ENCODE measurements around the gene TLNRD1.
A peak's percentile ranks its signal among the peaks of the same experiment; 100 is the strongest.

The TLNRD1 gene

DNA sequence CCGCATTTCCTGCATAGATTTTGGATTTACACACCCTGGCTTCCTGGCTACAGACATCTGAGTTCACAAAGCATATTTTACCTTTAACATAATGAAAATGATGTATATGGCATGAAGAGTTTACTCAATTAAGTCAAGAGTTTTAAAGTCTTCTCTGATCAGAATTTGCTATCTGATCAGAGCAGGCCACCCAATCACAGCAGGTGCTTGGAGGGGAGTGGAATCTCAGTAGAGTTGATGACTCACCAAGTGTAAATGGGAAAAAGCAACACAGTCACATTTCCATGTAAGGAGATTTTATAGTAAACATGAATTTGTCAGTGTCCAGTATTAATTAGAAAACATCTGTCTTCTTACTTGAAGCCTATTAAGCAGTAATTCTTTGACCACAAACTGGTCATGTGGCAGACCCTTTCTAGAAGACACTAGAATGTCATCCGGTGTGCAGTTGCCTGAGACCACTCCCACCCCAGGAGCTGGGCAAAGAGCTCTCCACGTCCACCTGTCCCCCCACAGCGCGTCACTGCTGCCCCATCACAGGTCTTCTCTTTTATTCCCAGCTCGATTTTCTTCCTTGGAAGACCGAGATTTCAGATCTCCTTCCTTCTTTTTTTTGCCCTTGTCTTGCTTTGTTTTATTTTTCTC is 21.9 kb upstream of the TLNRD1 start:
- DNase-seq = no peak

DNA sequence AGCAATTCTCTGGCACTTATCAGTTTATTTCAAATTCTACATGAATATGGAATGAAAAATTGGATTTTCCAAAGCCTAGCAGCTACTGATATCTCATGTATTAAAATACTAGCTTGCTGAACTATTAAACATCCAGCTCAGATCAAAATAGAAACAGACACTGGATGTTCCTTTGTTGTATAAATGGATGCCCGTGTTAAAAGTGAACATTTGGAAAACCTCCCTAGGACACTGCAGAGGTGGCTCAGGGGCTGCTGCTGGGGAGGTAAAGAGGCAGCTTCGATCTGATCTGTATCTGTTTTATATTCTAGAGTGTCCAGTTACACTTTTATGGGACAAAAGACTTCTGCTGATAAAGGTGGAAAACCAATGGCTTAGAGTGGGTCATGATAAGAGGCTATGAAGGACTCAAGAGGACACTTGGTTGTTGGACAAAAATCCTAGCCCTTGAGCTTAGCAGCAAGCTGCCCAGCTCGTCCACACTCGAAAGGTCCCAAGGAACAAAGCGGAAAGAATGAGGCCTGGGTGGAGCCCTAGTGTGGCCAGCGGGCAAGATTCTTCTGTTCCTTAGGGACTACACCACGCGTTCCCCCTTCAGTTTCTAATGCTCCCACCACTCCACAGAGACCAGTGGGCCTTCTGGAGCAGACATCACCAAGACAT is 21.1 kb upstream of the TLNRD1 start:
- no peak for DNase-seq

DNA sequence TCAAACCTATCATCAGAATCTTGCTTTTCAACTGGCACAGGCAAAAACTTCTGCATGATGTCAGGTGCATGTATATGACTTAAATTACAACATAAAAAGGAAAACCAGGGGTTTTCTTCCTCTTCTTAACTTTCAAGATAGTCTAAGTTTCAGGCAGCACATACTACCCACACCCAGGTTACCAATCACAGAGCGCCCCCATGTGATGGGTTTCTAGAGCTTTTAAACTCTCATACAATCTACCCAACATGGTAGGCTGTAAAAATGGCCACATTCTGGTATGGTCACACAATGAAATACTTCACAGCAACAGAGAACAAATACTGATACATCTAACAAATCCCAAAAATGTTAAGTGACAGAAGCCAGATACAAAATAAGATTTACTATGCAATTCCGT is 18.5 kb upstream of the TLNRD1 start:
- DNase-seq = no peak

DNA sequence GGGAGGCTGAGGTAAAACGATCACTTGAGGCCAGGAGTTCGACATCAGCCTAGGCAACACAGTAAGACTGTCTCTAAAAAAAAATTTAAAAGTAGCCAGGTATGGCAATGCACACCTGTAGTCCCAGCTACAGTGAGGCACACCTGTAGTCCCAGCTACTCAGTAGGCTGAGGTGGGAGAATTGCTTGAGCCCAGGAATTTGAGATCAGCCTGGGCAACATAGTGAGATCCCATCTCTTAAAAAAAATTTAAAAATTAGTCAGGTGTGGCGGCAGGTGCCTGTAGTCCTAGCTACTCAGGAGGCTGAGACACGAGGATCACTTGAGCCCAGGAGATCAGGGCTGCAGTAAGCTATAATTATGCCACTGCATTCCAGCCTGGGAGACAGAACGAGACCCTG is 17.9 kb upstream of the TLNRD1 start:
- DNase-seq = no peak

DNA sequence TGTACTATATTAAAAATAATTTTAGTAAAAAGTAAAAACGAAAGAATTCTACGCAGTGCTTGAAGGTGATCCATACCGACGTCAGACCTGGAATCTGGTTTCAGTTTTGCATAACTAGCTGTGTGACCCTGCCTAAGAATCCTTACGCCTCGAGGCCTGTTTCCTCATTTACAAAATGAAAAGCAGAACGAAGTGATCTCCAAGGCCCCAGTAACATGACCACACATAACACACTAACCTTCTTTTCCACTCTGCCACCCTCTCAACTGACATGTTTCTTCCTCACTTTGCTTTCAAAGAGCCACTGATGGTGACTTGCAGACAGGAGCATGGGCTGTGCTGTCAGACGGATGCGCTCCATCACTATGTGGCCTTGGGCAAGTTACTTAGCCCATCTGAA is 15.9 kb upstream of the TLNRD1 start:
- no peak for DNase-seq

DNA sequence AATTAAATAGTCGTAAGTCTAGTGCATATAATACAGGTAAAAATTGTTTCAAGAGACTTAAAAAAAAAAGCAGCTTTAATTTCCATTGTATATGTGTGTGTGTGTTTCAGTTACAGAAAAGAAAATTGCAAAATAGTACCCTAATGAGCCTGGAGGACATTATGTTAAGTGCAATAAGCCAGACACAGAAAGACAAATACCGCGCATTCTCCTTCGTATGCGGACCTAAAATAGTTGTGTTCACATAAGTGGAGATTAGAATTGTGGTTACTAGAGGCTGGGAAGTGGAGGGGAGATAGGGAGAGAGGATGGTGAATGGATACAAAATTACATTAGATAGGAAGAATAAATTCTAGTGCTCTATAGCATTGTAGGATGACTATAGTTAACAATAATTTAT is 14.7 kb upstream of the TLNRD1 start:
- no peak for DNase-seq

DNA sequence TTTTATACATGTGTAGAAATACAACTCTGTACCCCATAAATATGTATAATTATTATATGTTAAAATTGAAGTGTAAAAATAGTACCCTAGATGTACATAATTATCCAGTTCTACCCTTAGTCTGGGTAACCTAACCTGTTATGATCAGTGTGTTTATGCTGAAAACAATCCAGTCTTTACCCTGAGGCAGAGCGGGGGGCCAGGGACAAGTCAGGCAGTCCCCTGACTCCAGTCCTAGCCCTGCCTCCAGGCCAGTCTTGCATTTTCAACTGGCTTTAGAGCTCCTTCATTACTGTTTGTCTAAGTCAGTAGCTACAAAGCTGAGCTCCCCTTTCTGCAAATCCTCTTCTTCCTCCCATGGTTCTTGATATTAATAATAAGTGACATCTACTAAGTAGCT is 14.2 kb upstream of the TLNRD1 start:
- DNase-seq = no peak

DNA sequence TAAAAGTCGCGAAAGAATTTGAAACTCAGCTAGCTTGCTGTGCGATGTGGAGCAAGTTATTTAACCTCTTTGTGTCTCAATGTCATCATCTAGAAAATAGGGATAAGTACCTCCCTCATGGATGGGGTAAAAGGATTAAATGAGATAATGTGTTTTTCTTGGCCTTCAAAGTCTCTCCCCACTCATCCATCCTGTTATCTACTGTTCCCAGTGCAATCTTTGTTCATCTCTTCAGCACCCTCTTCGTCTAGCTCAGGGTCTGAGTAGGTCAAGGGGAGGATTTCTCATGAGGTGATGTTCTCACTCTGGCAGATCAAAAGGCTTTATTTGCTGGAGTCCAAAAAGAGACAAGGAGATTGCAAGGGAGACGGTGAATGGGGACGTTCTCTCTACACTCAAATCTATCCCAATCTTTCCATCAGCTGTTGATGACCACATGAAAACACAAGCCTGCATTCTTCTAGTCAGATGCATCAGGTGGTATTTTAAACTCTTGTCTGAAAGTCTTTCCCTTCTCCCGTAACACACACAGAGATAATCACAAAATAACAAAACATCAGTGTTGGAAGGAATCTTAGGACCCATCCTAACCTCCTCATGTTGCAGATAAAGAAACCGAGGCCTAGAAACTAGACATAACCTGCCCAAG is 12.5 kb upstream of the TLNRD1 start:
- no peak for DNase-seq

DNA sequence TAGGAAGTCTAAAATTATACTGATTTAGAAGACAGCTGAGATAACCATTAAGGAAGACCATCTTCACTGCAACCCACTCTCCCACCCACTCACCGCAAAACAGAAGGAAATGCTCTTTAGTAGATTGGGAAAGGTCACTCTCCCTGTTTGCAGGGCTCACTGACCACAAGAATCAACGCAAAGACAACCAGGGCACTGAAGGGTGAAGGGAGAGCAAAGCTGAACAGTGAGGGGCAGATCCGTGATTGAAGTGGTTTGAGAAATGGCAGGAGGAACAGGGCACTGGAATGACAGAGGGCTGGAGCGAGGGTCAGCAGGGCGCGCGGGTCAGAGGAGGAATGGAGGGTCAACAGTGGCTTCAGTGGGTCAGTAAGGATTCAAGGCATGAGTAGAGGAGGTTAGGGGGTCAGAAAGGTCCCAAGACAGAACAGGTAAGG is 11.6 kb upstream of the TLNRD1 start:
- DNase-seq = no peak

DNA sequence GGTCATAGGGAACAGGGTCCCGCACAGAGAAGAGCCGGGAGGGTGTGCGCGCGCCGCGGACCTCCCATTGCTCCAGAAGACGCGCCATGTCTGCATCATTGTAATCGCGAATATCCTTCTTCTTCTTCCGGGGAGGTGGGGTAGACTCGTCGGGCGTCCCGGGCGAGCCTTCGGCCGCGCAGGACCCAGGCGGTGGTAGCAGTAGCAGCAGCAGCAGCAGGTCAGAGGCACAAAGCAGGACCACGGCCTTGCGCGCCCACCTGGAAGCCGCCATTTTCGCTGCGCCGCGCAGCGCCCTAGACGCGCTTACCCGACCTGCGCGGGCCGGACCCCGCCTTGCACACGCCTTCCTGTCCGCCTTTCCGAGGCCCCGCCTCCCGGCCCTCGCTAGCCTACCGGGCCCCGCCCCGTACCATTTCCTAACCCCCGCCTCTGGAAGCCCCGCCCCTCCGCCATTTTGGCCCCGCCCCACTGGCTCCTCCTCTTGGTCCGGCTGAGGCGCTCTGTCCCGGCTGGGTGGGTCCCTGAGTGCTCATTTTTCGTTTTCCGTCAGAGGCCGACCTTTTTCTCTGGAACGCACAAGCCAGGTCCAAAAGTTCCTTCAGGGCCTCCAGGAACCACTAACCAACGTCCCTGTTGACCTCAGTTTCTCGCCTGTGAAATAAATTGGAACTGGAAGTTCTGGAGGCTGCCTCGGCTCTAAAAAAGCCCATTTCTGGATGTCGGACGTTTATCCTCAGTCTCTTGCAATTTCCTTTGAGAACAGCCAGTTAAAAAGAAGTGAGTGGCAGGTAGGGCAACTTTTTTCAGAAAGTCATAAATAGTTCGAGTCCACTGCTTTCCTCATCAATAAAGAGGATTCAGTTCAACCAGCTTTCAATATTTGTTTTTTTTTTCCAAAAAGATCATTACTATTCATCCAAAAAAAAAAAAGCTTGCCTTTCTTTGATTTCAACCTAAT is 10.9 kb upstream of the TLNRD1 start, which contains the start of gene MESD:
TSS of gene MESD (minus strand) at position 302 of the 961 bp plus-strand sequence. CDS start at position 274, 28 bp downstream.
- peak; percentile 72 for DNase-seq

DNA sequence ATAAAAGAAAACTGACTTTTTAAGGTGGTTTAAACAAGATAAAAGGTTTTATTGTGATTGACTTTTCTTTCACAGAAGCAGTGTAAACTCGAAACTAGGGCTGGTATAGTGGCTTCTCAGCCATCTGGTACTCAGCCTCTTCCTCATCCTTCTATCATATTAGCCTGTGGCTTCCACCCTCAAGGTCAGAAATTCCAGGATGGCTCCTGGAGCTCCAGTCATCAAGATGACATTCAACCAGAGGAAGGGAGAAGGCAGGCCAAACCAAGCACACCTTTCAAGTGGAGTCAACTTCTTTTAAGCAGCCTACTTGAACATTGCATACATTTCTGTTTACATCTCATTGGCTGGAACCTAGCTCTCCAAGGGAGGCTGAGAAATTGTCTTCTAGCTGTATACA is 9.8 kb upstream of the TLNRD1 start:
- DNase-seq = no peak

DNA sequence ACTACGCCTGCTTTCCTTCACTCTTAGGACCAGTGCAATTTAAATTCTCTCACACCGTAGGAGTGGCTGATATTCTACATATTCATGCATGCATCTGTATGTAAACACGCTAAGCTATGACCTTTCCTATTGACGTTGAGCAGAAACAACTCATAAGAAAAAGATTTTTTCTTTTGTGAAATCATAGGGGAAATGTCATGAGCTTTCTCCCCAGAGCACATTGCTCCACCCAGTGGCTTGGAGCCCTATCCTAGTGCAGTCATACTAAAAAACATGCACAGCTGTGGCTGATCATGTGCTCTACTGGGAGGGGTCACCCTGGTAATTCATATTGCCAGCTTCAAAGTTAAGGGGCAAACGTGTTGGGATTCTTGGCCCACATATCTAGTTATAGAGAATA is 9.3 kb upstream of the TLNRD1 start:
- no peak for DNase-seq

DNA sequence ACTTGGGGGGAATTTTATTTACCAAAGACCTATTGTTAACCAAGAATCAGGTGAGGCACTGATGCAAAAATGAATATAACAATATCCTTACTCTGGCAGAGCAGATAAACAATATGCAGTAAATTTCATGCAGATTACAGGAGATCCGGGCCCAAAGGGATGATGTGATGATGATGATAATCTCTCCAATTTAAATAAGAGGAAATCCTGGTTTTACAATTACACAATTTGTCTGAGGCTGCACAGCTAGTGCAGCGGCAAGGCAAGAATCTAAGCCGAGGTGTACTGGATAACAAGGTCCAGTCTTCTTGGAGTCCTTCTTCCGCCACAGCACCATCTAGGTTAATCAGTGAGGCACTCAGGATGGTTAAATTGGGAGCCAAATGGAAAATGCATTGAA is 8.7 kb upstream of the TLNRD1 start:
- DNase-seq = no peak

DNA sequence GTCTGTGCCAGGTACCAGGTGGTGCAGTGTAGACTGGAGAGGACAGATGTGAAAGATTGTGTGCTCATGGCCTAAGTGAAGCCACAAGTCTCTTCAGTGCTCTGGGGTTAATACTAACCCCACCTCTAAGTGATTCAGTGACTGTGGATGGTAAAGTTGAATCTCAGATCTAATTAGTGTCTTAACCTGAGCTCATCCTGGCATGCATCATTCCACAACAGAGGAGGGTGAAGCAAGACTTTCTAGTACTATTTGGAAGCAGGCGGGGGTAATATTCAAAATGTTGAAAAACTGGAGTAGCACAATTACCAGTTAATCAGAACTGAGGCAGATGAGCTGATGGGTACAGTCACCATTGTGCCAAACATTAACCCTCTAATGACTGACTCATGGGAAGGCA is 8.3 kb upstream of the TLNRD1 start:
- no peak for DNase-seq

DNA sequence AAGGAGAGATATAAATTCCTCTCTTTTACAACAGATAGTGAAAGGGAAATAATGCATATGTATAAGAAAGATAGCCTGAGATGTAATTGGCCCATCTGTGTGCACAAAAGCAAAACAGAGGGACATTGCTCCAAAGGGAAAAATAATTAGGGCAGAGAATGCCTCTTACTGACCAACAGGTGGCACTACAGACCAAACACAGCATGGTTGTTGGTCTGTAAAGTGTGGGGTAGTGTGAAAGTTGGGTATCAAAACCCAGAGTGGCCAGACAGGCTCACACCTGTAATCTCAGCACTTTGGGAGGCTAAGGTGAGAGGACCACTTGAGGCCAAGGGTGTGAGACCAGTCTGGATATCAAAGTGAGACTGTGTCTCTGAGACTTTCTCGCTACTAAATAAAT is 4.5 kb upstream of the TLNRD1 start:
- DNase-seq = no peak

DNA sequence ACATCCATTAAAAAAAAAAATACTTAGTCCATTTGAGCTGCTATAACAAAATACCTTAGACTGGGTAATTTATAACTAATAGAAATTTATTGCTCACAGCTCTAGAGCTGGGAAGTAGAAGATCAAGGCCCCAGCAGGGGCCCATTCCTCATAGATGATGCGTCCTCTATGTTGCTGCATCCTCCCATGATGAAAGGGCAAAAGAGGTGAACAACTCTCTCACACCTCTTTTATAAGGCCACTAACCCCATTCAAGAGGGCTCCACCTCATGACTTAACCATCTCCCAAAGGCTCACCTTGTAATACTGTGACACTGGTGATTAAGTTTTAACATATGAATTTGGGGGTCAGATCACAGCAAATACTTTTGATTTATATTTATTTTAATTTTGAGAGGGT is 3.0 kb upstream of the TLNRD1 start:
- DNase-seq = no peak

DNA sequence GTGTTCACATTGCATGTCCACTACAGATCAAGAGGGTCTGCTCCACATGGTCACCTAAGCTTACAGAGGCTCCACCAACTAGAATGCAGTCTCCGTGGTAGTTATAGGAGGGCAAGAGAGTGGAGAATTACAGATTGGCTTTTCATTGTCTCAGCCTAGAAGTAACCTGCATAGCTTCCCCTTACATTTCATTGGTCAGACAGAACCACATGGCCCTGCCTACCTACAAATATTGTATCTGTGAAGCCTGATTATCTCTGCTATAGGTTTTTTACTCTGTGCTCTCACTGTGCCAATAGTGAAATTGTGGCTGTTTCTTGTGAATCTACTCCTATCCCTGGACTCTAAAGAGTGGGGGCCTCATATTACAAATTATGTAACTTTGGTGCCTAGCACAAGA is 2.5 kb upstream of the TLNRD1 start:
- DNase-seq = no peak

DNA sequence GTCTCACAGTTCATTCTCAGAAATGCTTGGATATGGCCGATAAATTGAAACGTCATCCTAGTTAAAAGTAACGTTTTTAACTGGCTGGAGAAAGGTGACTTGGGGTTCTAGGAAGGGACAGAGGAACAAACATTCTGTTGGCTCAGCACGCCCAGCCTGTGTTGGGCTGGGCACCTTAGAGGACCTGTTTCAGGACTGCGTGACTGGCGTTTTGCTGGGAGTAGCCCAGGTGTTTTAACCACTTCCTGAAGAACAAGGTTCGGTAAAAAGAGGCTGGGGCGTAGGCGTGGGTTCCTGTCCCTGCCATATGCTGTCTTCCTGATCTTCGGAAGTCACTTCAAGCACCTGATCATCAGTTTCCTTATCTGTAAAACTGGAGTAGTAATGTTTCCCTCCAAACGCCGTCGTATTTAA is 1.1 kb upstream of the TLNRD1 start:
- no peak for DNase-seq

DNA sequence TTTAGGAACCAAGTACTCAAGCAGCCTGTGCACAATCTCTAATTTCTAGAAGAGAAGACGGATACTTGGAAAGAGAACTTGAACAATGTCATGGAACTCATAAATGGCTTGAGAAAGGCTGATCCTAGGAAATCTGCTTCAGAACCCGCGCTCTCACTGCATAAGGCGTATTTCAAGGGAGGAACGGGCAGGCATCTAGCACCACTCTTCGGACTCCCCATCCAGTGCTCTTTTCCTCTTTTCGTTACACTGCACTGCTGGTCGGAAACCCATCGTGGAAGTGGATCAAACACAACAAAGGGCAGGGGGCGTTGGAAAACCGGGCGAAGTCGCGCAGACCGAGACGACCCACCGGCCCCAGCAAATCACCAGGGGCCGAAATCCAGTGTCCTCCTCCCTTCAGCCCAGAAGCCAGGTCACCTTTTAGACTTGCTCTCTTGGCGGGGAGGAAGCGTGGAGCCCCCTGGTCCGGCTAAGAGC is 539 bp upstream of the TLNRD1 start:
- no peak for DNase-seq

DNA sequence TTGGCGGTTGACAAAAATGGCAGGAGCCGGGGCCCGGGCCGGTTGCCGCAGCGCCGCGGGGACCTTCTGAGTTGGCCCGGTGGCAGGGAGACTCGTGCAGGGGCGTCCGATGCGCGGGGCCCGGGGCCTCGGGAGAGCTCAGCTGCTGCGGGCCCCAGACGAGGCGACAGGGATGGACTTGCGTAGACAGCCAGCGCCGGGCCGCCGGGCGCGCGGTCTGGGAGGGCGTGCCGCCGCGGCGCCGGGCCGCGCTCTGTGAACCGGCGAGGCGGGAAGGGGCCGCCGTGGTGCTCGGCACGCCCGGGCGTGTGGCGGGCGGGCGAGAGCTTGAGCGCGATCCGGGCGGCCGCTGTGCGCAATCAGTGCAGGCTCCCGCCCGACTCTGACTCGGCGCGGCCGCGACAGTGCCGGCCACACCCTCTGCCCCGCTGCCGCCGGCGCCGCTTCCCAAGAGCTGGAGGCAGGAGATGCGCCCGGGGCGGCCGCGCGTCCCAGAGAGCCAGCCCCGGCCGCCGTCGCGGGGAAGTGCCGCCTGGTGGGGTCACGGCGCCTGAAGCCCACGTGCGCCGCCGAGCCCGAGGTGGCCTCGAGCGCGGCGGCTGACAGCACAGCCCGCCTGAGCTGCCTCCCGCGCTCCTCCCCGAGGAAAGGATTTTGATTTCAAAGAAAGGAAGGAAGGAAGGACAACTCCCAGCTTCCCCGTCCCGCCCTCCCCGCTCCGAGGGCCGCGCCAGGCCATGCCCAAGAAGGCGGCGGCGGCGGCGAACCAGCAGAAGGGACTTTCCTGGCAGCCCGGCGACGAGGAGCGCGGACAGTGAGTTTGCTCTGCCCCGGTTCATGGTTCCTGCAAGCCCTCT is 657 bp downstream of the TLNRD1 start:
- DNase-seq = no peak

DNA sequence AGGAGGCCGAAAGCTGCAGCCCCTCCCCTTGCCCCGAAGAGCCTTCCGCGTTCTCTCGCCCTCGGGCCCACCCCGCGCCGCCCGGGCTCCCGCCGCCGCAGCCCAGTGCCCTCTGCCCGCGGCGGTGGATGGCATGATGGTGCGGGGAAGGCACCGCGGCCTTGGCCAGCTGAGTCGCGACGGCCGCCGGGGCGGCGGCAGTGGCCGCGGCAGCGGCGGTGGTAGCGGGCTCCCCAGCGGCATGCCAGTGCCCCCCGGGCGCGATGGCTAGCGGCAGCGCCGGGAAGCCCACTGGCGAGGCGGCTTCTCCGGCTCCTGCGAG is 1.2 kb downstream of the TLNRD1 start:
- DNase-seq = no peak

Measured in cortex of kidney (tissue), 1 donor.